Measurements from ENCODE around the gene TMEM168.

The TMEM168 gene

DNA sequence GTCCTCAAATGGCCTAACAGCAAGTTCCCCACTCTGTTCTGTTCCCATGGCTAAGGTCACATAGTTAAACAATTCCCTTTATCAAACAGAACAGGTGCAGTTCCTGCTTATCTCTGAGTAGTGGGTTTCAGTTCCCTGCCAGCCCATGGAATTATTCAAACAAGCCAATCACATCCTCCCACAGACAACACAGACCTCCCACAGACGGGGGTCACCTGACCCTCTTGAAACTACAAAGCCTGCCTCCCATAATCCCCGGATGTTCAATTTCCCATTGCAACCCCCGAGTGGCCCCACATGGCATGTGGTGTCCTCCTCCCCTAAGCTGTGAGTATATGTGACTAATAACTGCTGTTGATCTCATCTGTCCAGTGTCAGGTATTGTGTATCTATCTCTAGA lies 64.1 kb downstream of the TMEM168 start:
- Histone ChIP-seq H3K9me3 (no peaks in the 10 kb centered on the region), H3K27me3 (no peaks in the 10 kb centered on the region), H3K36me3 (no peaks in the 10 kb centered on the region), H3K4me3 (ENCODE audit: low read depth, low read length) (no peak overlapping the region), H3K4me1 (no peaks in the 10 kb centered on the region)
- TF ChIP-seq, protein P1, sequence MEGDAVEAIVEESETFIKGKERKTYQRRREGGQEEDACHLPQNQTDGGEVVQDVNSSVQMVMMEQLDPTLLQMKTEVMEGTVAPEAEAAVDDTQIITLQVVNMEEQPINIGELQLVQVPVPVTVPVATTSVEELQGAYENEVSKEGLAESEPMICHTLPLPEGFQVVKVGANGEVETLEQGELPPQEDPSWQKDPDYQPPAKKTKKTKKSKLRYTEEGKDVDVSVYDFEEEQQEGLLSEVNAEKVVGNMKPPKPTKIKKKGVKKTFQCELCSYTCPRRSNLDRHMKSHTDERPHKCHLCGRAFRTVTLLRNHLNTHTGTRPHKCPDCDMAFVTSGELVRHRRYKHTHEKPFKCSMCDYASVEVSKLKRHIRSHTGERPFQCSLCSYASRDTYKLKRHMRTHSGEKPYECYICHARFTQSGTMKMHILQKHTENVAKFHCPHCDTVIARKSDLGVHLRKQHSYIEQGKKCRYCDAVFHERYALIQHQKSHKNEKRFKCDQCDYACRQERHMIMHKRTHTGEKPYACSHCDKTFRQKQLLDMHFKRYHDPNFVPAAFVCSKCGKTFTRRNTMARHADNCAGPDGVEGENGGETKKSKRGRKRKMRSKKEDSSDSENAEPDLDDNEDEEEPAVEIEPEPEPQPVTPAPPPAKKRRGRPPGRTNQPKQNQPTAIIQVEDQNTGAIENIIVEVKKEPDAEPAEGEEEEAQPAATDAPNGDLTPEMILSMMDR (IDR thresholded peaks at IDR 0.05; ENCODE audit: low read depth, low read length): no peak
- no peak for DNase-seq

DNA sequence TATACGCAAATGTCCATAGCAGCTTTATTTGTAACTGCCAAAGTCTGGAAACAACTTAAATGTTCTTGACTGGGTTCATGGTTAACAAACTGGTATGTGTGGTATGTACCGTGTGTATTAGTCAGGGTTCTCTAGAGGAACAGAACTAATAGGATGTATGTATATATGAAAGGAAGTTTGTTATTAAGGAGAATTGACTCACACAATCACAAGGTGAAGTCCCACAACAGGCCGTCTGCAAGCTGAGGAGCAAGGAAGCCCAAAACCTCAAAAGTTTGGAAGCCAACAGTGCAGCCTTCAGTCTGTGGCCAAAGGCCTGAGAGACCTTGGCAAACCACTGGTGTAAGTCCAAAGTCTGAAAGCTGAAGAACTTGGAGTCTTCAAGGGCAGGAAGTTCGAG lies 66.8 kb downstream of the TMEM168 start:
- H3K9me3 ChIP-seq: no peaks in the 10 kb centered on the region
- H3K4me3 ChIP-seq (ENCODE audit: low read depth, low read length): no peak overlapping the region
- no peaks in the 10 kb centered on the region for H3K36me3 ChIP-seq
- peaks cover 5% of the 10 kb centered on the region; the same call in 1 of the 2 replicates for H3K27me3 ChIP-seq
- no peaks in the 10 kb centered on the region for H3K4me1 ChIP-seq
- no peak for DNase-seq
- TF ChIP-seq, protein P1 (IDR thresholded peaks at IDR 0.05; ENCODE audit: low read depth, low read length): no peak

DNA sequence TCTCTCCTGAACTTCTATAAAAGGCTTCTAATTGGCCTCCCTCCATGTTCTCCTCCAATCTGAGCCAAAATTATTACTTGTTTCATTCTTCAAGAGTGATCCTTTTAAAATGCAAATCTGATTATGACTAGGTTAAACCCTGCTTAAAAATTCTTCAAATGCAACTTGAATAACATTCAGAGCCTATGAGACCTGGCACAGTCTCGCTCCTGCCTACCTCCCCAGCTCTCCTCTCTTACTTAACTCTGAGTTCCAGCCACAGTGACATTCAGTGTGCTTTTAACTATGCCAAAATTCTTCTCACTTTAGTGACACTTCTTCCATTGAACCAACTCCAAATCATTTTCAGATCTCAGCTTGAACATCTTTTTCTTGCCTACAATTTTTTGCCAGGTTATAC lies 68.8 kb downstream of the TMEM168 start:
- H3K36me3 ChIP-seq: no peaks in the 10 kb centered on the region
- DNase-seq: no peak
- TF ChIP-seq, protein P1 (IDR thresholded peaks at IDR 0.05; ENCODE audit: low read depth, low read length): no peak
- H3K27me3 ChIP-seq: peaks cover 5% of the 10 kb centered on the region; the same call in 1 of the 2 replicates
- H3K4me3 ChIP-seq (ENCODE audit: low read depth, low read length): no peak overlapping the region
- no peaks in the 10 kb centered on the region for H3K4me1 ChIP-seq
- no peaks in the 10 kb centered on the region for H3K9me3 ChIP-seq

DNA sequence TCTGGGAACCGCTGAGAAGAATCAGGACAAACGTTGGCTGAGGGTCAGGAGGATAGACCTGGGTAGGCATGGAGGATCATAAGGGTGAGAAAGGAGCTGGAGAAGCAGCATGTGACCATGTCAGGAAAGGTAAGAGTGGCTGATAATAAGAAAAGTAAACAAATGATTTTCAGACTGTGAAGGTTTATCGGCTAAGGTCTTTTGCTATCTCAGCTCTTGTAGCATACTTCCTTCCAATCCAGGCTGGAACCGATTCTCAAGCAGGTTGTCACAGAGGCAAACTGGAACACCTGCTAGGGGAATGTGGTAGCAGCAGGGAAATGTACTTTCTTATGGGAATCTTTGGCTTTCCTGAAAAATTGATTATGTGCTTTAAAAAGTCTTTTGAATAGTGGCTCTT lies 74.7 kb downstream of the TMEM168 start:
- TF ChIP-seq, protein P1 (IDR thresholded peaks at IDR 0.05; ENCODE audit: low read depth, low read length): no peak
- no peaks in the 10 kb centered on the region for H3K36me3 ChIP-seq
- H3K9me3 ChIP-seq: no peaks in the 10 kb centered on the region
- H3K4me1 ChIP-seq: no peaks in the 10 kb centered on the region
- DNase-seq: no peak
- H3K4me3 ChIP-seq (ENCODE audit: low read depth, low read length): no peak overlapping the region
- peaks cover 2% of the 10 kb centered on the region; the same call in 1 of the 2 replicates for H3K27me3 ChIP-seq

DNA sequence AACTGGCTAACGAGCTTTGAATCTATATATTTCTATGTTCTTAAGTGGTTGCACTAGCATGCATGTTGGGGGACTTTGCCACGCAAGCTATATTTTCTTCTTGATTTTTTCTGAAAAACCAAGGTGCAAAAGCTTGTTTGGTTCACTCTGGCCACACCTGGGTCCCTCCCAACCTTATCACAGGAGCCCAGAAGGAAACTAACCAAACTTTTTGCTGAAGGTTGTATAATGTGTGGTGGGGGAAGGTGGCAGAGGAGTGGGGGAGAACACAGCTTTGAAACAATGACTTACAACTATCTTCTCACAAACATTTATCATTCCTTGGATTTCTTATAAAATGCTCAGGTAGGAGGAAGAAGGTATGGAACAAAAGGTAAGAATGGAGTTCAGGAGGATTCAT lies 75.3 kb downstream of the TMEM168 start:
- no peak overlapping the region for H3K4me3 ChIP-seq (ENCODE audit: low read depth, low read length)
- TF ChIP-seq, protein P1 (IDR thresholded peaks at IDR 0.05; ENCODE audit: low read depth, low read length): no peak
- no peaks in the 10 kb centered on the region for H3K36me3 ChIP-seq
- H3K27me3 ChIP-seq: no peaks in the 10 kb centered on the region
- no peaks in the 10 kb centered on the region for H3K9me3 ChIP-seq
- no peak for DNase-seq
- H3K4me1 ChIP-seq: no peaks in the 10 kb centered on the region
